Endothelial cell of umbilical vein (primary cell): ENCODE data around the gene PDIA4.

Experiments used
- POLR2A ChIP-seq: IDR thresholded peaks from 2 replicates; pipeline ENCODE4 v1.6.1; 2012; ENCODE audit warnings: low read depth, mild to moderate bottlenecking, control low read depth, low read length
- TF ChIP-seq, protein P1 (sequence below), 2 donors: IDR thresholded peaks; 1 replicate in 1 of 2; 2 replicates in 1 of 2; pipeline ENCODE4 v1.5.1; 2011; ENCODE audit warnings: low read length in 2 of 2, mild to moderate bottlenecking in 2 of 2, moderate library complexity in 2 of 2, control low read depth in 1 of 2, inconsistent platforms in 1 of 2, low read depth in 1 of 2; ENCODE audit not compliant: insufficient read depth in 1 of 2; ENCODE audit errors: extremely low read depth in 1 of 2

- TF ChIP-seq, protein P1, sequence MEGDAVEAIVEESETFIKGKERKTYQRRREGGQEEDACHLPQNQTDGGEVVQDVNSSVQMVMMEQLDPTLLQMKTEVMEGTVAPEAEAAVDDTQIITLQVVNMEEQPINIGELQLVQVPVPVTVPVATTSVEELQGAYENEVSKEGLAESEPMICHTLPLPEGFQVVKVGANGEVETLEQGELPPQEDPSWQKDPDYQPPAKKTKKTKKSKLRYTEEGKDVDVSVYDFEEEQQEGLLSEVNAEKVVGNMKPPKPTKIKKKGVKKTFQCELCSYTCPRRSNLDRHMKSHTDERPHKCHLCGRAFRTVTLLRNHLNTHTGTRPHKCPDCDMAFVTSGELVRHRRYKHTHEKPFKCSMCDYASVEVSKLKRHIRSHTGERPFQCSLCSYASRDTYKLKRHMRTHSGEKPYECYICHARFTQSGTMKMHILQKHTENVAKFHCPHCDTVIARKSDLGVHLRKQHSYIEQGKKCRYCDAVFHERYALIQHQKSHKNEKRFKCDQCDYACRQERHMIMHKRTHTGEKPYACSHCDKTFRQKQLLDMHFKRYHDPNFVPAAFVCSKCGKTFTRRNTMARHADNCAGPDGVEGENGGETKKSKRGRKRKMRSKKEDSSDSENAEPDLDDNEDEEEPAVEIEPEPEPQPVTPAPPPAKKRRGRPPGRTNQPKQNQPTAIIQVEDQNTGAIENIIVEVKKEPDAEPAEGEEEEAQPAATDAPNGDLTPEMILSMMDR (IDR thresholded peaks at IDR 0.05; ENCODE audit: extremely low read depth in 1 of 2, insufficient read depth in 1 of 2, low read depth in 1 of 2, low read length in 2 of 2), result no peak
- TF ChIP-seq POLR2A, result no peak
These were observed 52.4 kb downstream of the PDIA4 start for GRCh38 chr7:148975896-148976295.
